A549 (cell line): ENCODE results near the gene TBCEL. TPM values are rescaled to one million over a fixed set of nuclear protein-coding genes. Genes with fewer than 3 reads are reported as not detected.

ENCODE experiments used
- ATAC-seq, 2 experiments: fragments of 200-7000 bp in 1 of 2; fragments of >200 bp in 1 of 2; cut with Nextera tagmentation in 1 of 2; cut with Tn5 transposase in 1 of 2; 3 replicates each; pipeline versions ENCODE4 v1.8.0 to v1.9.1; 2018 to 2020; ENCODE audit warnings: mild to moderate bottlenecking in 1 of 2, moderate library complexity in 1 of 2
- CTCF ChIA-PET: fragments of 300-600 bp; sonication (Branson Sonifier 250); formaldehyde crosslinking; extraction: SDS; loops from one replicate; lab custom pipeline; 2021; ENCODE audit warnings: antibody characterized with exemption, inconsistent platforms; lab: Yijun Ruan, JAX
- POLR2A ChIA-PET: fragments of 350-600 bp; formaldehyde crosslinking; extraction: SDS; loops from one replicate; lab custom pipeline; 2021; ENCODE audit warnings: antibody characterized with exemption, inconsistent platforms; lab: Yijun Ruan, JAX
- DNase-seq, 2 experiments: peaks; one replicate each; pipeline versions ENCODE4 v3.0.0 to v3.0.0-alpha.2; 2011 to 2016; ENCODE audit warnings: low read depth in 1 of 2, low spot score in 1 of 2
- FAIRE-seq: peaks from 2 replicates; lab custom pipeline; 2011; peaks lifted over from hg19 to GRCh38; lab: Jason Lieb, UNC
- H3K27ac ChIP-seq, 2 experiments: fragments of >200 bp; sonication (Bioruptor Twin); formaldehyde crosslinking; 3 replicates each; pipeline ENCODE4 v1.5.1; 2016 to 2017
- H3K4me1 ChIP-seq: fragments of >200 bp; sonication (Bioruptor Twin); formaldehyde crosslinking; 3 replicates; pipeline ENCODE4 v1.6.1; 2016
- H3K4me2 ChIP-seq: fragments of >200 bp; sonication (Bioruptor Twin); formaldehyde crosslinking; 3 replicates; pipeline ENCODE4 v1.6.1; 2016
- H3K4me3 ChIP-seq: fragments of >200 bp; sonication (Bioruptor Twin); formaldehyde crosslinking; 3 replicates; pipeline ENCODE4 v1.5.1; 2016
- H3K9me3 ChIP-seq: fragments of >200 bp; sonication (Bioruptor Twin); formaldehyde crosslinking; 3 replicates; pipeline ENCODE4 v1.6.1; 2016
- CEBPB ChIP-seq, 2 experiments: fragments of >200 bp in 1 of 2; sonication (Bioruptor Twin) in 1 of 2; formaldehyde crosslinking in 1 of 2; IDR thresholded peaks; 2 replicates each; pipeline ENCODE4 v1.6.1; 2012 to 2016
- CHD4 ChIP-seq: fragments of 200-600 bp; sonication (generic); IDR thresholded peaks from 2 replicates; pipeline ENCODE4 v1.6.1; 2016; ENCODE audit warnings: antibody characterized with exemption, mild to moderate bottlenecking, borderline replicate concordance
- EHF ChIP-seq: fragments of 250-450 bp; sonication (Bioruptor Pico); IDR thresholded peaks from 2 replicates; pipeline ENCODE4 v1.5.0; 2020; ENCODE audit warnings: mild to moderate bottlenecking
- EHMT2 ChIP-seq: fragments of 200-600 bp; sonication (generic); IDR thresholded peaks from 2 replicates; pipeline ENCODE4 v1.6.1; 2016; ENCODE audit warnings: antibody characterized with exemption, low read depth, mild to moderate bottlenecking, moderate library complexity
- EP300 ChIP-seq, 2 experiments: fragments of >200 bp; sonication (Bioruptor Twin); formaldehyde crosslinking; IDR thresholded peaks; 2 replicates in 1 of 2; 3 replicates in 1 of 2; pipeline ENCODE4 v1.6.1; 2016 to 2017
- ESRRA ChIP-seq: fragments of 150-350 bp; IDR thresholded peaks from 2 replicates; pipeline ENCODE4 v1.6.1; 2014; ENCODE audit warnings: mild to moderate bottlenecking, low read length, borderline replicate concordance
- FOSB ChIP-seq: fragments of 250-450 bp; sonication (Bioruptor Pico); IDR thresholded peaks from 2 replicates; pipeline ENCODE4 v1.5.0; 2020; ENCODE audit warnings: mild to moderate bottlenecking, moderate library complexity
- FOSL2 ChIP-seq, 2 experiments: fragments of 450-650 bp in 1 of 2; fragments of >200 bp in 1 of 2; sonication (Bioruptor Twin) in 1 of 2; formaldehyde crosslinking; IDR thresholded peaks; 2 replicates each; pipeline versions ENCODE4 v1.5.0 to v1.6.1; 2016 to 2020; ENCODE audit warnings: mild to moderate bottlenecking in 1 of 2, moderate library complexity in 1 of 2
- FOXS1 ChIP-seq: fragments of 250-450 bp; sonication (Bioruptor Pico); IDR thresholded peaks from 2 replicates; pipeline ENCODE4 v1.5.0; 2020; ENCODE audit warnings: mild to moderate bottlenecking, moderate library complexity
- HDAC2 ChIP-seq: fragments of 200-600 bp; sonication (generic); IDR thresholded peaks from 2 replicates; pipeline ENCODE4 v1.6.1; 2016
- HOXA7 ChIP-seq: fragments of 250-450 bp; sonication (Bioruptor Pico); IDR thresholded peaks from 2 replicates; pipeline ENCODE4 v1.5.0; 2020; ENCODE audit warnings: mild to moderate bottlenecking, moderate library complexity
- JUNB ChIP-seq: fragments of >200 bp; sonication (Bioruptor Twin); formaldehyde crosslinking; IDR thresholded peaks from 2 replicates; pipeline ENCODE4 v1.6.1; 2016
- MYC ChIP-seq: IDR thresholded peaks from 2 replicates; pipeline ENCODE4 v1.6.1; 2012; ENCODE audit warnings: mild to moderate bottlenecking, inconsistent platforms, low read length, improper control_type of control experiment, borderline replicate concordance
- POLR2A ChIP-seq: IDR thresholded peaks from 2 replicates; pipeline ENCODE4 v1.6.1; 2012; ENCODE audit warnings: mild to moderate bottlenecking, low read length
- RAD21 ChIP-seq, 2 experiments: fragments of >200 bp in 1 of 2; sonication (Bioruptor Twin) in 1 of 2; formaldehyde crosslinking in 1 of 2; IDR thresholded peaks in 1 of 2; conservative IDR thresholded peaks in 1 of 2; 2 replicates in 1 of 2; 3 replicates in 1 of 2; pipeline ENCODE4 v1.6.1; 2012 to 2018; ENCODE audit warnings: inconsistent platforms in 1 of 2
- RARB ChIP-seq: fragments of 250-450 bp; sonication (Bioruptor Pico); IDR thresholded peaks from 2 replicates; pipeline ENCODE4 v1.8.0; 2021; ENCODE audit warnings: mild to moderate bottlenecking, moderate library complexity
- RCOR1 ChIP-seq: fragments of 150-350 bp; IDR thresholded peaks from 2 replicates; pipeline ENCODE4 v1.6.1; 2014; ENCODE audit warnings: antibody characterized with exemption, low read length, low read depth
- ZSCAN20 ChIP-seq: fragments of 250-450 bp; sonication (Bioruptor Pico); IDR thresholded peaks from 2 replicates; pipeline ENCODE4 v1.8.0; 2022; ENCODE audit warnings: mild to moderate bottlenecking, moderate library complexity
- WGBS: methylation state at CpG from one replicate; pipeline ENCODE4 v1.1.6; 2017; ENCODE audit errors: missing lambda C conversion rate; 5-methylcytosine and 5-hydroxymethylcytosine counted together
- polyA plus RNA-seq, 4 experiments: library from polyadenylated mRNA; depleted of rRNA in 3 of 4; stranded (reverse); fragments of >200 nt; fragmentation: RNase III in 1 of 4; extraction: RNeasy Plus Mini Kit Qiagen cat#74134 plus additional on column Dnase treatment in 1 of 4; gene quantifications; 2 replicates in 3 of 4; 3 replicates in 1 of 4; pipeline ENCODE4 v1.2.3, GENCODE V29; 2011 to 2017
- TF ChIP-seq, protein P1 (sequence below): fragments of 150-350 bp; IDR thresholded peaks from 2 replicates; pipeline ENCODE4 v1.6.1; 2014; ENCODE audit warnings: low read depth, mild to moderate bottlenecking, low read length
- TF ChIP-seq, protein P2 (sequence below): fragments of >200 bp; sonication (Bioruptor Twin); formaldehyde crosslinking; IDR thresholded peaks from 3 replicates; pipeline ENCODE4 v1.5.1; 2016
- TF ChIP-seq, protein P3 (sequence below): IDR thresholded peaks from 2 replicates; pipeline ENCODE4 v1.6.1; 2012
- TF ChIP-seq, protein P4 (sequence below): fragments of >200 bp; sonication (Bioruptor Twin); formaldehyde crosslinking; IDR thresholded peaks from 2 replicates; pipeline ENCODE4 v1.6.1; 2016
- TF ChIP-seq, protein P5 (sequence below): fragments of >200 bp; sonication (Bioruptor Twin); formaldehyde crosslinking; IDR thresholded peaks from 3 replicates; pipeline ENCODE4 v1.6.1; 2016
- TF ChIP-seq, protein P6 (sequence below): IDR thresholded peaks from 2 replicates; pipeline ENCODE4 v1.6.1; 2012; ENCODE audit warnings: low read depth, borderline replicate concordance

TBCEL gene
- polyA plus RNA-seq, 2 of the 4 experiments (the other 2 are of a cell fraction), result 5.9 to 11.9 TPM

DNA sequence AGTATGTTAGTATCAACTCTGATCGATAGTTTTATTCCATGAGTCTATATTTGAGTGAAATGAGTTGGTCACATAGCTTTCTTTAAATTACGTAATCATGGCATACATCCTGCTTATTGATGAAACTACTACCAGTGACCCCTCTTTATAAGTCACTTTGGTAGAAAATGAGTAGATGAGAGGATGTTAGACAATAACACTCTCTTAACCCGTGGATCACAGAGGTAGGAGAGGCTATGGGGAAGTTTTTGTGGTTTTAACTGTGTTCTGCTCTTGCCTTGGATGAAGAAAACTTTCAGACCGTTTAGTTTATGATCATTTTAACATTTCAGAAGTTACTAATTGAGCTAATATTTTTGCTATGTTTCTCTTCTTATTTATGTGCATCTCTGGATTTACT lies 34.0 kb downstream of the TBCEL start:
- 83% methylated on average over 4 of the region's 4 CpGs for WGBS
- no peak overlapping the region for H3K4me3 ChIP-seq
- H3K27ac ChIP-seq, result no peak overlapping the region
- no peaks in the 10 kb centered on the region for H3K9me3 ChIP-seq
- FAIRE-seq (no peak), ATAC-seq (no peak), DNase-seq (no peak)
- CTCF ChIA-PET, result no interaction called here
- H3K4me2 ChIP-seq, result no peak overlapping the region
- no peak for TF ChIP-seq ZSCAN20 (CRISPR knock-in tag)
- TF ChIP-seq EHMT2, result no peak
- TF ChIP-seq, all 56 proteins: peak for 0
- no peaks in the 10 kb centered on the region for H3K4me1 ChIP-seq
- POLR2A ChIA-PET, result no interaction called here

DNA sequence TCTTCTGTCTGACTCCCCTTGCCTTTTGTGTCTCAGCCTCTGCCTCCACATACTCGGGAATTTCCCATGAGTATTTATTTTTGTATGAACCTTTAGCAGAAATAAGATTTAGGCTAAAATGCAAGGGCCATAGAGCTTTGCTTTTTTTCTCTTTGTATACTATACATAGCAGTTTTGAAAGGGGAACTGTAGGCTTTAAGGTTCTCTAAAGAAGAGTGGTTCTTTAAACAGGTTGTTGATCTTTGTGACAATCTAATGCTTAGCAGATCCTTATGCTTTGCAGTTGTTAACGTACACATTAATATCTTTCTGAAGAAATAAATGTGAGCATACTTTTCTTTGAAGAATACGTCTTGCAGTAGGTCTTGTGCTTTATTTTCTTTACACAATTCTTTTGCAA lies 35.0 kb downstream of the TBCEL start:
- Histone ChIP-seq H3K4me2 (no peak overlapping the region), H3K9me3 (no peaks in the 10 kb centered on the region), H3K4me1 (no peaks in the 10 kb centered on the region), H3K4me3 (no peak overlapping the region), H3K27ac (no peak overlapping the region)
- no peak for DNase-seq
- no peak for ATAC-seq
- 90% methylated on average over 3 of the region's 3 CpGs for WGBS
- ChIA-PET CTCF (interaction anchor here (0.6 kb wide), 1 partner anchor 48 kb away, joined by 3 read pairs; no protein-coding TSS in a partner anchor), POLR2A (no interaction called here)
- FAIRE-seq, result no peak
- TF ChIP-seq FOSL2 (IDR thresholded peaks at IDR 0.05), result no peak
- no peak for TF ChIP-seq FOSL2 (CRISPR knock-in tag; IDR thresholded peaks at IDR 0.05)
- TF ChIP-seq FOXS1 (CRISPR knock-in tag), result no peak
- TF ChIP-seq, protein P1, sequence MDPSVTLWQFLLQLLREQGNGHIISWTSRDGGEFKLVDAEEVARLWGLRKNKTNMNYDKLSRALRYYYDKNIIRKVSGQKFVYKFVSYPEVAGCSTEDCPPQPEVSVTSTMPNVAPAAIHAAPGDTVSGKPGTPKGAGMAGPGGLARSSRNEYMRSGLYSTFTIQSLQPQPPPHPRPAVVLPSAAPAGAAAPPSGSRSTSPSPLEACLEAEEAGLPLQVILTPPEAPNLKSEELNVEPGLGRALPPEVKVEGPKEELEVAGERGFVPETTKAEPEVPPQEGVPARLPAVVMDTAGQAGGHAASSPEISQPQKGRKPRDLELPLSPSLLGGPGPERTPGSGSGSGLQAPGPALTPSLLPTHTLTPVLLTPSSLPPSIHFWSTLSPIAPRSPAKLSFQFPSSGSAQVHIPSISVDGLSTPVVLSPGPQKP, result no peak
- TF ChIP-seq HDAC2, result no peak
- TF ChIP-seq CHD4, result no peak
- TF ChIP-seq, protein P2, sequence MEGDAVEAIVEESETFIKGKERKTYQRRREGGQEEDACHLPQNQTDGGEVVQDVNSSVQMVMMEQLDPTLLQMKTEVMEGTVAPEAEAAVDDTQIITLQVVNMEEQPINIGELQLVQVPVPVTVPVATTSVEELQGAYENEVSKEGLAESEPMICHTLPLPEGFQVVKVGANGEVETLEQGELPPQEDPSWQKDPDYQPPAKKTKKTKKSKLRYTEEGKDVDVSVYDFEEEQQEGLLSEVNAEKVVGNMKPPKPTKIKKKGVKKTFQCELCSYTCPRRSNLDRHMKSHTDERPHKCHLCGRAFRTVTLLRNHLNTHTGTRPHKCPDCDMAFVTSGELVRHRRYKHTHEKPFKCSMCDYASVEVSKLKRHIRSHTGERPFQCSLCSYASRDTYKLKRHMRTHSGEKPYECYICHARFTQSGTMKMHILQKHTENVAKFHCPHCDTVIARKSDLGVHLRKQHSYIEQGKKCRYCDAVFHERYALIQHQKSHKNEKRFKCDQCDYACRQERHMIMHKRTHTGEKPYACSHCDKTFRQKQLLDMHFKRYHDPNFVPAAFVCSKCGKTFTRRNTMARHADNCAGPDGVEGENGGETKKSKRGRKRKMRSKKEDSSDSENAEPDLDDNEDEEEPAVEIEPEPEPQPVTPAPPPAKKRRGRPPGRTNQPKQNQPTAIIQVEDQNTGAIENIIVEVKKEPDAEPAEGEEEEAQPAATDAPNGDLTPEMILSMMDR, result no peak
- no peak for TF ChIP-seq FOSB (CRISPR knock-in tag)
- no peak for TF ChIP-seq ESRRA
- TF ChIP-seq, protein P3, sequence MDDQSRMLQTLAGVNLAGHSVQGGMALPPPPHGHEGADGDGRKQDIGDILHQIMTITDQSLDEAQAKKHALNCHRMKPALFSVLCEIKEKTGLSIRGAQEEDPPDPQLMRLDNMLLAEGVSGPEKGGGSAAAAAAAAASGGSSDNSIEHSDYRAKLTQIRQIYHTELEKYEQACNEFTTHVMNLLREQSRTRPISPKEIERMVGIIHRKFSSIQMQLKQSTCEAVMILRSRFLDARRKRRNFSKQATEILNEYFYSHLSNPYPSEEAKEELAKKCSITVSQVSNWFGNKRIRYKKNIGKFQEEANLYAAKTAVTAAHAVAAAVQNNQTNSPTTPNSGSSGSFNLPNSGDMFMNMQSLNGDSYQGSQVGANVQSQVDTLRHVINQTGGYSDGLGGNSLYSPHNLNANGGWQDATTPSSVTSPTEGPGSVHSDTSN, result no peak
- TF ChIP-seq POLR2A, result no peak

DNA sequence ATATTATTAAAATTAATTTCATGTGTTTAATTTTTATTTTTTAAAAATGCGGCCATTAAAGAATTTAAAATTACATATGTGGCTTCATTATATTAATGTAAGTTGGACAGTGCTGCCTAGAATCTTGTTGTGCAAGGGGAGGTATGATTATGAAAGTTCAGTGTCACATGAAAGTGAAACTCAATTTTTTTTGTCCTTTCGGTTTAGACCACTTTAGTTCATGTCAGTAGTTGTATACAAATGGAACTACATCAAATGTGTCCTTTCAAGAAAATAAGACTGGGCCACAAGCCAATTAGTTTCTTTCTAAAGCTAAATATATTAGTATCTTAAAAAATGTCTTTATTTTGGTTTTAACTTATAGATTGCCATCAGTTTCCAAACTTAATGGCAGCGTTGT lies 35.7 kb downstream of the TBCEL start:
- Histone ChIP-seq H3K4me3 (no peak overlapping the region), H3K27ac (no peak overlapping the region), H3K4me1 (no peaks in the 10 kb centered on the region), H3K9me3 (no peaks in the 10 kb centered on the region), H3K4me2 (no peak overlapping the region)
- no peak for TF ChIP-seq RCOR1
- TF ChIP-seq MYC, result no peak
- TF ChIP-seq, protein P4, sequence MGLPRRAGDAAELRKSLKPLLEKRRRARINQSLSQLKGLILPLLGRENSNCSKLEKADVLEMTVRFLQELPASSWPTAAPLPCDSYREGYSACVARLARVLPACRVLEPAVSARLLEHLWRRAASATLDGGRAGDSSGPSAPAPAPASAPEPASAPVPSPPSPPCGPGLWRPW, result no peak
- no peak for TF ChIP-seq HDAC2
- no peak for TF ChIP-seq RARB (CRISPR knock-in tag)
- no peak for TF ChIP-seq ESRRA
- no peak for TF ChIP-seq FOSB (CRISPR knock-in tag)
- TF ChIP-seq EHF (CRISPR knock-in tag), result no peak
- TF ChIP-seq CEBPB (IDR thresholded peaks at IDR 0.05), result no peak
- TF ChIP-seq EHMT2, result no peak
- TF ChIP-seq, protein P5, sequence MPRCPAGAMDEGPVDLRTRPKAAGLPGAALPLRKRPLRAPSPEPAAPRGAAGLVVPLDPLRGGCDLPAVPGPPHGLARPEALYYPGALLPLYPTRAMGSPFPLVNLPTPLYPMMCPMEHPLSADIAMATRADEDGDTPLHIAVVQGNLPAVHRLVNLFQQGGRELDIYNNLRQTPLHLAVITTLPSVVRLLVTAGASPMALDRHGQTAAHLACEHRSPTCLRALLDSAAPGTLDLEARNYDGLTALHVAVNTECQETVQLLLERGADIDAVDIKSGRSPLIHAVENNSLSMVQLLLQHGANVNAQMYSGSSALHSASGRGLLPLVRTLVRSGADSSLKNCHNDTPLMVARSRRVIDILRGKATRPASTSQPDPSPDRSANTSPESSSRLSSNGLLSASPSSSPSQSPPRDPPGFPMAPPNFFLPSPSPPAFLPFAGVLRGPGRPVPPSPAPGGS, result no peak
- TF ChIP-seq, protein P6, sequence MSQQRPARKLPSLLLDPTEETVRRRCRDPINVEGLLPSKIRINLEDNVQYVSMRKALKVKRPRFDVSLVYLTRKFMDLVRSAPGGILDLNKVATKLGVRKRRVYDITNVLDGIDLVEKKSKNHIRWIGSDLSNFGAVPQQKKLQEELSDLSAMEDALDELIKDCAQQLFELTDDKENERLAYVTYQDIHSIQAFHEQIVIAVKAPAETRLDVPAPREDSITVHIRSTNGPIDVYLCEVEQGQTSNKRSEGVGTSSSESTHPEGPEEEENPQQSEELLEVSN, result no peak
- TF ChIP-seq JUNB, result no peak
- no peak for TF ChIP-seq RAD21 (conservative IDR thresholded peaks at IDR 0.05 in 1 of 2, IDR thresholded peaks at IDR 0.05 in 1 of 2)
- TF ChIP-seq EP300 (IDR thresholded peaks at IDR 0.05), result no peak
- no peak for TF ChIP-seq HOXA7 (CRISPR knock-in tag)
- no peak for ATAC-seq
- POLR2A ChIA-PET, result no interaction called here
- no peak for FAIRE-seq
- DNase-seq, result no peak
- 92% methylated on average over 3 of the region's 3 CpGs for WGBS
- CTCF ChIA-PET, result no interaction called here
